ENCODE results near the gene TBC1D2. TPM values are rescaled to one million over a fixed set of nuclear protein-coding genes. Genes with fewer than 3 reads are reported as not detected.
"Not testable (repeated sequence)": the region's sequence is repeated elsewhere in the genome, so short reads cannot be mapped to it uniquely, and the experiment has no call there.

The TBC1D2 gene
- total and polyA plus RNA-seq, 8 donors: 14.4 to 107 (median 21.0) TPM

DNA sequence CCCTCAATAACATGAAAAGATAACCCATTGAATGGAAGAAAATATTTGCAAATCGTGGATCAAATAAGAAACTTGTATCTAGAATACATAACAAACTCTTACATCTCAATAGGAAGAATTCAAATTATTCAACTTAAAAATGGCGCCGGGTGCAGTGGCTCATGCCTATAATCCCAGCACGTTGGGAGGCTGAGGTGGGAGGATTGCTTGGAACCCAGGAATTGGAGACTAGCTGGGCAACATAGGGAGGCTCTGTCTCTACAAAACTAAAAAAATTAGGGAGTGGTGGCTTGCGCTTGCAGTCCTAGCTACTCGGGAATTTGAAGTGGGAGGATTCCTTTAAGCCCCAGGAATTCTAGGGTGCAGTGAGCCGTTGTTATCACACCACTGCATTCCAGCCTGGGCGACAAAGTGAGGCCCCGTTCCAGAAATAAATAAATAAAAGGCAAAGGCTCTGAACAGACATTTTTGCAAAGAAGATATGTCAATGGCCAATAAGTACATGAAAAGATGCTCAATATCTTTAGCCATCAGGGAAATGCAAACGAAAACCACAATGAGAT is 21.5 kb upstream of the TBC1D2 start:
- peaks cover 0 to 8% of the 10 kb centered on the region in 2 donors for H3K27me3 ChIP-seq
- H3K36me3 ChIP-seq: no peaks in the 10 kb centered on the region
- no peaks in the 10 kb centered on the region for H3K4me1 ChIP-seq
- ATAC-seq (no peak), DNase-seq (no peak)
- no peak overlapping the region for H3K27ac ChIP-seq
- H3K9me3 ChIP-seq: no peaks in the 10 kb centered on the region
- intact Hi-C loops (cut with DNase I): no loop called here
- TF ChIP-seq, protein P1, sequence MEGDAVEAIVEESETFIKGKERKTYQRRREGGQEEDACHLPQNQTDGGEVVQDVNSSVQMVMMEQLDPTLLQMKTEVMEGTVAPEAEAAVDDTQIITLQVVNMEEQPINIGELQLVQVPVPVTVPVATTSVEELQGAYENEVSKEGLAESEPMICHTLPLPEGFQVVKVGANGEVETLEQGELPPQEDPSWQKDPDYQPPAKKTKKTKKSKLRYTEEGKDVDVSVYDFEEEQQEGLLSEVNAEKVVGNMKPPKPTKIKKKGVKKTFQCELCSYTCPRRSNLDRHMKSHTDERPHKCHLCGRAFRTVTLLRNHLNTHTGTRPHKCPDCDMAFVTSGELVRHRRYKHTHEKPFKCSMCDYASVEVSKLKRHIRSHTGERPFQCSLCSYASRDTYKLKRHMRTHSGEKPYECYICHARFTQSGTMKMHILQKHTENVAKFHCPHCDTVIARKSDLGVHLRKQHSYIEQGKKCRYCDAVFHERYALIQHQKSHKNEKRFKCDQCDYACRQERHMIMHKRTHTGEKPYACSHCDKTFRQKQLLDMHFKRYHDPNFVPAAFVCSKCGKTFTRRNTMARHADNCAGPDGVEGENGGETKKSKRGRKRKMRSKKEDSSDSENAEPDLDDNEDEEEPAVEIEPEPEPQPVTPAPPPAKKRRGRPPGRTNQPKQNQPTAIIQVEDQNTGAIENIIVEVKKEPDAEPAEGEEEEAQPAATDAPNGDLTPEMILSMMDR (IDR thresholded peaks at IDR 0.05): no peak
- H3K4me3 ChIP-seq: no peak overlapping the region

DNA sequence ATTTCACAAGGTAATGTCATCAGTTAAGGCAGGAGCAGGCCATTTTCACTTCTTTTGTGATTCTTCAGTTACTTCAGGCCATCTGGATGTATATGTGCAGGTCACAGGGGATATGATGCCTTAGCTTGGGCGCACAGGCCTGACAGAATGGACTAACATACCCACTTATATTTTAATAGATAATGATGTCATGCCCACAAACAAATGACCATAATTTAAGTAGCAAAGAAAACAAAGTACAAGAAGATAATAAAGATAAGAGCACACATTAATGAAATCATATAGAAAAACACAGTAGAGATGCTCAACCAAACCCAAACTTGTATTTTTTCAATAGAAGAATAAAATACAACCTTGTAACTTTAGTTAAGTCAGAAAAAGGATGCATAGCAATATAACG is 19.7 kb upstream of the TBC1D2 start:
- peaks cover 0 to 8% of the 10 kb centered on the region in 2 donors for H3K27me3 ChIP-seq
- no peaks in the 10 kb centered on the region for H3K36me3 ChIP-seq
- H3K4me1 ChIP-seq: no peaks in the 10 kb centered on the region
- H3K9me3 ChIP-seq: no peaks in the 10 kb centered on the region
- H3K4me3 ChIP-seq: no peak overlapping the region
- TF ChIP-seq, protein P1 (IDR thresholded peaks at IDR 0.05): no peak
- DNase-seq: no peak
- intact Hi-C loops (cut with DNase I): no loop called here
- no peak overlapping the region for H3K27ac ChIP-seq
- ATAC-seq: no peak

GRCh38 chr9:98272083-98272482 is 16.6 kb upstream of the TBC1D2 start:
- H3K4me1 ChIP-seq: no peaks in the 10 kb centered on the region
- DNase-seq: no peak
- no peaks in the 10 kb centered on the region for H3K36me3 ChIP-seq
- peaks cover 0 to 2% of the 10 kb centered on the region in 2 donors for H3K27me3 ChIP-seq
- TF ChIP-seq, protein P1 (IDR thresholded peaks at IDR 0.05): no peak
- H3K9me3 ChIP-seq: no peaks in the 10 kb centered on the region
- no peak overlapping the region for H3K27ac ChIP-seq
- intact Hi-C loops (cut with DNase I): no loop called here
- ATAC-seq: no peak
- H3K4me3 ChIP-seq: no peak overlapping the region

DNA sequence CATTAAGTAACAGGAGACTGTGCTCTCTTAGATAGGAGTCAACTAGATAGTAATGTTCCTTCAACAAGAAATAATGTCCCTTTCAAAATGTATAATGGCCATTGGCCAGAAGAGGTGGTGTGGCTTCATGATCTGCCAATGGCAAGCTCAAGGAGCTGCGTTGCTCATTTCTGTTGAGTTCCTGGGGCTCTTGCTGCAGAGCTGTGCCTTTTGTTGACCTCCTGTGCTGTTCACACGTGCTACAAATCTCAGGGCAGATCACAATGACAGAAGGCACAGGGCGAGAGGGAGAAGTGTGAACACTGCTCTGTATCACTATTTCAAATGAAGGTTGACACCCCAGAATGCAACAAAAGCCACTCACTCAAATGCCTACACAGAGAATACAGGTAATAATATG is 16.0 kb upstream of the TBC1D2 start:
- TF ChIP-seq, protein P1 (IDR thresholded peaks at IDR 0.05): no peak
- H3K36me3 ChIP-seq: no peaks in the 10 kb centered on the region
- H3K4me3 ChIP-seq: no peak overlapping the region
- intact Hi-C loops (cut with DNase I): no loop called here
- no peak for ATAC-seq
- no peak for DNase-seq
- no peaks in the 10 kb centered on the region for H3K4me1 ChIP-seq
- no peaks in the 10 kb centered on the region for H3K9me3 ChIP-seq
- no peaks in the 10 kb centered on the region for H3K27me3 ChIP-seq
- no peak overlapping the region for H3K27ac ChIP-seq

- ATAC-seq; intact Hi-C loops (cut with DNase I); H3K4me1 ChIP-seq; H3K27me3 ChIP-seq; H3K4me3 ChIP-seq; H3K27ac ChIP-seq; DNase-seq; H3K36me3 ChIP-seq; H3K9me3 ChIP-seq: not testable (repeated sequence)
Measured at GRCh38 chr9:98270284-98270683, 14.8 kb upstream of the TBC1D2 start.

DNA sequence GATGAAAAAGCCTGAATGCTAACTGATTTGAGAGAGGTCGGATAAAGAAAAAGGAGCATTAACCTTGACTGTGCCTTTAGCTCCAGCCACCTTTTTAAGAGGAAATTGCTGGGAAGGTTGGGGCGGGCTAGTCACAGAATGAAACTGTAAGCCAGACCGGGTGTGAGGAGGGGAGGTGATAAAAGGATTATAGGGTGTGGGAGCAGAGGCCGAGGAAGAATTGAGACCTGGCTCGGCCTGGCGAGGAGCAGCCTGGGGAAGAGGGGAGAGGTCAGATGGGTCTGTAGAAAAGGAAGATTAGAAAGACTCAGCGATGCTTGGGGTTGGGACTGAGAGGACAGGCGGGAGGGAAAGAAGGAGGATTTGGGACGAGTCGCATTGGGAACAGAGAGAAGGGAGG is 14.2 kb upstream of the TBC1D2 start:
- not testable (repeated sequence) for DNase-seq, H3K4me3 ChIP-seq, ATAC-seq, H3K9me3 ChIP-seq, H3K27me3 ChIP-seq, H3K36me3 ChIP-seq, H3K4me1 ChIP-seq, H3K27ac ChIP-seq
- intact Hi-C loops (cut with DNase I): loop anchor here in 1 of 2 donors (10.0 kb wide), 1 partner anchor 195 kb away; no protein-coding TSS in a partner anchor

GRCh38 chr9:98267556-98267955 is 12.1 kb upstream of the TBC1D2 start:
- intact Hi-C loops (cut with DNase I): loop anchor here in 1 of 2 donors (10.0 kb wide), 1 partner anchor 193 kb away; no protein-coding TSS in a partner anchor
- H3K9me3 ChIP-seq, H3K4me3 ChIP-seq, H3K27ac ChIP-seq, H3K27me3 ChIP-seq, DNase-seq, H3K4me1 ChIP-seq, H3K36me3 ChIP-seq, ATAC-seq: not testable (repeated sequence)

Data from left lung (tissue), 10 donors.